BE2C (cell line): ENCODE data around the gene SDSL.

Experiments
- DNase-seq: peaks from one replicate; pipeline ENCODE4 v3.0.0-alpha.2; 2020
- H3K27me3 ChIP-seq: fragments of 250-450 bp; sonication (Bioruptor Pico); 2 replicates; pipeline ENCODE4 v1.5.1; 2020; ENCODE audit warnings: mild to moderate bottlenecking
- H3K36me3 ChIP-seq: fragments of 250-450 bp; sonication (Bioruptor Pico); 2 replicates; pipeline ENCODE4 v1.5.1; 2020; ENCODE audit warnings: mild to moderate bottlenecking
- H3K4me1 ChIP-seq: fragments of 250-450 bp; sonication (Bioruptor Pico); 2 replicates; pipeline ENCODE4 v1.5.1; 2020
- H3K4me3 ChIP-seq: 2 replicates; pipeline ENCODE4 v1.5.1; 2011; ENCODE audit warnings: low read depth, low read length
- H3K9me3 ChIP-seq: fragments of 250-450 bp; sonication (Bioruptor Pico); 2 replicates; pipeline ENCODE4 v1.5.1; 2020
- TF ChIP-seq, protein P1 (sequence below): IDR thresholded peaks from 2 replicates; pipeline ENCODE4 v1.5.1; 2012; ENCODE audit warnings: mild to moderate bottlenecking, low read depth, low read length

SDSL gene

DNA sequence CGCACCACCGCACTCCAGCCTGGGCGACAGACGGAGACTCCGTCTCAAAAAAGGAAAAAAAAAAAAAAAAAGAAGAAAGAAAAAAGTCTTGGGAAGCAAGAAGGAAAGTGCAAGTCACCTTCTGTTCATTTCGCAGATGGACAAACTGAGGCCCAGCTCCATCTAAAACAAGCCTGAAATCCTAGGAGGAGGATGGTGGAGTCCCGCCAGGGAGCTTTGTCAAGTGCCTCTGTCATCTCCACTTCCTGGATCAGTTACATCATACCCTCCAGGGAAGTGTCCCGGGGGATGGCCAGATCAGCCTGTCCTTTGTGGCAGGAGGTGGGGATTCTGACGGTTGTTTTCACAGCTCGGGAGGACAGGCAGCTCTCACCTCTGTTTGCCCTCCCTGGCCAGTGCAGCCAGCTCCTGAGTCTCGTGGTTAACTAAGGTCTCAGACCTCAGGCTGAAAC, 8.7 kb upstream of the SDSL start:
- H3K27me3 ChIP-seq = no peaks in the 10 kb centered on the region
- H3K9me3 ChIP-seq = no peaks in the 10 kb centered on the region
- no peaks in the 10 kb centered on the region for H3K4me1 ChIP-seq
- peak; percentile 24 for DNase-seq
- no peaks in the 10 kb centered on the region for H3K36me3 ChIP-seq
- TF ChIP-seq, protein P1, sequence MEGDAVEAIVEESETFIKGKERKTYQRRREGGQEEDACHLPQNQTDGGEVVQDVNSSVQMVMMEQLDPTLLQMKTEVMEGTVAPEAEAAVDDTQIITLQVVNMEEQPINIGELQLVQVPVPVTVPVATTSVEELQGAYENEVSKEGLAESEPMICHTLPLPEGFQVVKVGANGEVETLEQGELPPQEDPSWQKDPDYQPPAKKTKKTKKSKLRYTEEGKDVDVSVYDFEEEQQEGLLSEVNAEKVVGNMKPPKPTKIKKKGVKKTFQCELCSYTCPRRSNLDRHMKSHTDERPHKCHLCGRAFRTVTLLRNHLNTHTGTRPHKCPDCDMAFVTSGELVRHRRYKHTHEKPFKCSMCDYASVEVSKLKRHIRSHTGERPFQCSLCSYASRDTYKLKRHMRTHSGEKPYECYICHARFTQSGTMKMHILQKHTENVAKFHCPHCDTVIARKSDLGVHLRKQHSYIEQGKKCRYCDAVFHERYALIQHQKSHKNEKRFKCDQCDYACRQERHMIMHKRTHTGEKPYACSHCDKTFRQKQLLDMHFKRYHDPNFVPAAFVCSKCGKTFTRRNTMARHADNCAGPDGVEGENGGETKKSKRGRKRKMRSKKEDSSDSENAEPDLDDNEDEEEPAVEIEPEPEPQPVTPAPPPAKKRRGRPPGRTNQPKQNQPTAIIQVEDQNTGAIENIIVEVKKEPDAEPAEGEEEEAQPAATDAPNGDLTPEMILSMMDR = no peak
- no peak overlapping the region for H3K4me3 ChIP-seq

GRCh38 chr12:113414519-113415038, 7.6 kb upstream of the SDSL start:
- Histone ChIP-seq H3K9me3 (no peaks in the 10 kb centered on the region), H3K27me3 (no peaks in the 10 kb centered on the region), H3K4me1 (no peaks in the 10 kb centered on the region), H3K4me3 (no peak overlapping the region), H3K36me3 (no peaks in the 10 kb centered on the region)
- TF ChIP-seq, protein P1 = no peak
- DNase-seq = no peak

DNA sequence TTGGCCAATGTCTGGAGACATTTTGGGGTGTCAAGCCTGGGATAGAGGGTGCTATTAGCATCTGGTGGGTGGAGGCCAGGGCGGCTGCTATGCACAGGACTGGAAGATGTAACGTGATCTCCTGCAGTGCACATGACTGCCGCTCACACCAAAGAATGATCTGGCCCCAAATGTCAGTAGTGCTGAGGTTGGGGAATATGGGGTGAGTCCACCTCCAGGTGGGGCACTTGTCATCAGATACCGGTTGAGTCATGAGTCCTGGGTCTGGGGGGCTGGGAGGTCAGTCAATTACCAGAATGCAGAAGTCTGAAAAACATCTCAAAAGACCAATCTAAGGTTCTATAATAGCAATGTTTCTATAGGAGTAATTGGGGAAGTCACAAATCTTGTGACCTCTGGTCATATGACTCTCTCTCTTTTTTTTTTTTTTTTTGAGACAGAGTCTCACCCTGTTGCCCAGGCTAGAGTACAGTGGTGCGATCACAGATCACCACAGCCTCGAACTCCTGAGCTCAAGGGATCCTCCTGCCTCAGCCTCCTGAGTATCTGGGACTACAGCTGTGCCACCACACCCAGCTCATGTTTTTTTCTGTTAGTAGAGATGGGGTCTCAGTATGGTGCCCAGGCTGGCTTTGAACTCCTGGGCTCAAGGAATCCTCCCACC, 6.0 kb upstream of the SDSL start:
- Histone ChIP-seq H3K36me3 (no peaks in the 10 kb centered on the region), H3K4me1 (no peaks in the 10 kb centered on the region), H3K27me3 (no peaks in the 10 kb centered on the region), H3K9me3 (no peaks in the 10 kb centered on the region), H3K4me3 (no peak overlapping the region)
- DNase-seq = no peak
- TF ChIP-seq, protein P1 = no peak

GRCh38 chr12:113418213-113418879, 3.8 kb upstream of the SDSL start:
- H3K4me1 ChIP-seq = no peaks in the 10 kb centered on the region
- H3K27me3 ChIP-seq = no peaks in the 10 kb centered on the region
- no peak overlapping the region for H3K4me3 ChIP-seq
- no peaks in the 10 kb centered on the region for H3K36me3 ChIP-seq
- TF ChIP-seq, protein P1 = no peak
- no peaks in the 10 kb centered on the region for H3K9me3 ChIP-seq
- DNase-seq = no peak

GRCh38 chr12:113420996-113421595, 1.1 kb upstream of the SDSL start:
- DNase-seq = peak; percentile 37
- TF ChIP-seq, protein P1 = no peak
- no peaks in the 10 kb centered on the region for H3K9me3 ChIP-seq
- no peaks in the 10 kb centered on the region for H3K36me3 ChIP-seq
- no peaks in the 10 kb centered on the region for H3K4me1 ChIP-seq
- H3K4me3 ChIP-seq = no peak overlapping the region
- H3K27me3 ChIP-seq = no peaks in the 10 kb centered on the region
